Panc1 (cell line): ENCODE measurements around the gene SYT14. TPM values are rescaled to one million over a fixed set of nuclear protein-coding genes. Genes with fewer than 3 reads are reported as not detected.

ENCODE experiments used
- ATAC-seq: fragments of 200-7000 bp; cut with Tn5 transposase; 2 replicates; pipeline ENCODE4 v1.9.1; 2020; ENCODE audit warnings: mild to moderate bottlenecking, moderate library complexity
- BruUV-seq: library from RNA; stranded (reverse); fragments of 400-500 nt; replicated peaks from 2 replicates; lab custom pipeline; 2021; lab: Mats Ljungman, UMichigan
- CTCF ChIA-PET: fragments of 300-600 bp; sonication (Branson Sonifier 250); formaldehyde crosslinking; loops from one replicate; lab custom pipeline; 2022; ENCODE audit warnings: antibody characterized with exemption; lab: Charles Lee
- POLR2A ChIA-PET: fragments of 300-600 bp; sonication (Branson Sonifier 250); formaldehyde crosslinking; loops from one replicate; lab custom pipeline; 2022; ENCODE audit warnings: antibody characterized with exemption; lab: Charles Lee
- DNase-seq: peaks from one replicate; pipeline ENCODE4 v3.0.0-alpha.2; 2010; ENCODE audit warnings: low read depth, low spot score
- H3K27ac ChIP-seq: 2 replicates; pipeline ENCODE4 v1.5.1; 2011; ENCODE audit warnings: mild to moderate bottlenecking, low read length, inconsistent platforms
- H3K27me3 ChIP-seq: fragments of 200-500 bp; sonication (Bioruptor generic); 2 replicates; pipeline ENCODE4 v1.6.0; 2014; ENCODE audit warnings: low read length, inconsistent platforms; ENCODE audit not compliant: control insufficient read depth, insufficient read depth
- H3K36me3 ChIP-seq: fragments of 200-500 bp; sonication (Bioruptor generic); 2 replicates; pipeline ENCODE4 v1.5.1; 2014; ENCODE audit warnings: inconsistent platforms, mild to moderate bottlenecking, low read length, moderate library complexity; ENCODE audit not compliant: control insufficient read depth, insufficient read depth
- H3K4me1 ChIP-seq: 2 replicates; pipeline ENCODE4 v1.5.1; 2011; ENCODE audit warnings: inconsistent platforms, mild to moderate bottlenecking, low read length, moderate library complexity; ENCODE audit not compliant: control insufficient read depth, insufficient read depth
- H3K4me3 ChIP-seq, 2 experiments: 2 replicates each; pipeline ENCODE4 v1.5.1; 2011 to 2012; ENCODE audit warnings: low read depth in 2 of 2, low read length in 2 of 2, mild to moderate bottlenecking in 2 of 2, inconsistent platforms in 1 of 2, moderate library complexity in 1 of 2
- H3K9me3 ChIP-seq: fragments of 200-500 bp; sonication (Bioruptor generic); 2 replicates; pipeline ENCODE4 v1.5.1; 2014; ENCODE audit warnings: low read depth, mild to moderate bottlenecking, inconsistent platforms, low read length, moderate library complexity; ENCODE audit not compliant: control insufficient read depth, insufficient read depth
- POLR2AphosphoS5 ChIP-seq: IDR thresholded peaks from 2 replicates; pipeline ENCODE4 v1.6.1; 2012; ENCODE audit warnings: mild to moderate bottlenecking, low read depth, low read length, moderate library complexity
- SIN3A ChIP-seq: IDR thresholded peaks from 2 replicates; pipeline ENCODE4 v1.6.1; 2012; ENCODE audit warnings: low read depth, mild to moderate bottlenecking, low read length, moderate library complexity, borderline replicate concordance; ENCODE audit not compliant: insufficient read depth
- TCF7L2 ChIP-seq: IDR thresholded peaks from 2 replicates; pipeline ENCODE4 v1.6.1; 2011; ENCODE audit warnings: mild to moderate bottlenecking, low read depth, low read length, inconsistent platforms
- in situ Hi-C: cut with HindIII; loops from 2 replicates; pipeline ENCODE4 v1.10.0; 2016; ENCODE audit warnings: low sequenced_read_pairs, low pct_unique_long_range_greater_than_20kb
- intact Hi-C: fragments of 100-400 bp; cut with micrococcal nuclease; formaldehyde crosslinking; loops from one replicate; pipeline ENCODE4 v1.10.0; 2022; ENCODE audit not compliant: unreplicated experiment
- total RNA-seq: library from RNA; stranded (reverse); gene quantifications from one replicate; pipeline ENCODE4 v1.2.1, GENCODE V29; 2021; ENCODE audit not compliant: unreplicated experiment
- TF ChIP-seq, protein P1 (sequence below), 2 experiments: IDR thresholded peaks; 2 replicates each; pipeline ENCODE4 v1.6.1; 2011 to 2012; ENCODE audit warnings: low read depth in 2 of 2, control low read depth in 1 of 2, low read length in 1 of 2, mild to moderate bottlenecking in 1 of 2, moderate library complexity in 1 of 2; ENCODE audit not compliant: insufficient read depth in 1 of 2
- TF ChIP-seq, protein P2 (sequence below): fragments of 450-650 bp; IDR thresholded peaks from 2 replicates; pipeline ENCODE4 v1.5.1; 2017; ENCODE audit warnings: mild to moderate bottlenecking

Gene SYT14
- total RNA-seq, 1 experiment from 2014 or later: not detected

DNA sequence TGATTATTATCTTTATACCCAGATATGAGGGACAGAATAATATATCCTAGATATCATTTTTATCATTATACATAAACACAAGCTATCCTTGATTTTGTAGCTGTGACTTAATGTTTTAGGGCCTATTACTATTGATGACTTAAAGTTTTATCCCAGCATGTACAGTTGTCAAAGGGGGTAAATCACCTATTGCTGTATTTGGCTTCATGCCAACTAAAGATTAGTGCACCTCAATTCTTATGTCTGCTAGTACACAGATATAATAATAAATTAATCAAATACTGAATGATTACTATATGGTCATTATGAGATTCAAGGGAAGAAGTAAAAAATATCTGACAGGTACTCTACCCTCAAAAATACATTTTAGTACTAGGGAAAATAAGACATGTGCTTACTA lies 84.0 kb downstream of the SYT14 start:
- no peak overlapping the region for H3K27ac ChIP-seq
- no peak overlapping the region for H3K4me3 ChIP-seq
- DNase-seq (no peak), ATAC-seq (no peak)
- intact Hi-C loops: no loop called here
- no peaks in the 10 kb centered on the region for H3K27me3 ChIP-seq
- BruUV-seq: no TSS peak
- ChIA-PET CTCF (no interaction called here), POLR2A (no interaction called here)
- TF ChIP-seq TCF7L2: no peak
- TF ChIP-seq, protein P1, sequence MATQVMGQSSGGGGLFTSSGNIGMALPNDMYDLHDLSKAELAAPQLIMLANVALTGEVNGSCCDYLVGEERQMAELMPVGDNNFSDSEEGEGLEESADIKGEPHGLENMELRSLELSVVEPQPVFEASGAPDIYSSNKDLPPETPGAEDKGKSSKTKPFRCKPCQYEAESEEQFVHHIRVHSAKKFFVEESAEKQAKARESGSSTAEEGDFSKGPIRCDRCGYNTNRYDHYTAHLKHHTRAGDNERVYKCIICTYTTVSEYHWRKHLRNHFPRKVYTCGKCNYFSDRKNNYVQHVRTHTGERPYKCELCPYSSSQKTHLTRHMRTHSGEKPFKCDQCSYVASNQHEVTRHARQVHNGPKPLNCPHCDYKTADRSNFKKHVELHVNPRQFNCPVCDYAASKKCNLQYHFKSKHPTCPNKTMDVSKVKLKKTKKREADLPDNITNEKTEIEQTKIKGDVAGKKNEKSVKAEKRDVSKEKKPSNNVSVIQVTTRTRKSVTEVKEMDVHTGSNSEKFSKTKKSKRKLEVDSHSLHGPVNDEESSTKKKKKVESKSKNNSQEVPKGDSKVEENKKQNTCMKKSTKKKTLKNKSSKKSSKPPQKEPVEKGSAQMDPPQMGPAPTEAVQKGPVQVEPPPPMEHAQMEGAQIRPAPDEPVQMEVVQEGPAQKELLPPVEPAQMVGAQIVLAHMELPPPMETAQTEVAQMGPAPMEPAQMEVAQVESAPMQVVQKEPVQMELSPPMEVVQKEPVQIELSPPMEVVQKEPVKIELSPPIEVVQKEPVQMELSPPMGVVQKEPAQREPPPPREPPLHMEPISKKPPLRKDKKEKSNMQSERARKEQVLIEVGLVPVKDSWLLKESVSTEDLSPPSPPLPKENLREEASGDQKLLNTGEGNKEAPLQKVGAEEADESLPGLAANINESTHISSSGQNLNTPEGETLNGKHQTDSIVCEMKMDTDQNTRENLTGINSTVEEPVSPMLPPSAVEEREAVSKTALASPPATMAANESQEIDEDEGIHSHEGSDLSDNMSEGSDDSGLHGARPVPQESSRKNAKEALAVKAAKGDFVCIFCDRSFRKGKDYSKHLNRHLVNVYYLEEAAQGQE (IDR thresholded peaks at IDR 0.05; ENCODE audit: insufficient read depth in 1 of 2, low read depth in 2 of 2, low read length in 1 of 2): no peak
- TF ChIP-seq SIN3A: no peak
- TF ChIP-seq, protein P2, sequence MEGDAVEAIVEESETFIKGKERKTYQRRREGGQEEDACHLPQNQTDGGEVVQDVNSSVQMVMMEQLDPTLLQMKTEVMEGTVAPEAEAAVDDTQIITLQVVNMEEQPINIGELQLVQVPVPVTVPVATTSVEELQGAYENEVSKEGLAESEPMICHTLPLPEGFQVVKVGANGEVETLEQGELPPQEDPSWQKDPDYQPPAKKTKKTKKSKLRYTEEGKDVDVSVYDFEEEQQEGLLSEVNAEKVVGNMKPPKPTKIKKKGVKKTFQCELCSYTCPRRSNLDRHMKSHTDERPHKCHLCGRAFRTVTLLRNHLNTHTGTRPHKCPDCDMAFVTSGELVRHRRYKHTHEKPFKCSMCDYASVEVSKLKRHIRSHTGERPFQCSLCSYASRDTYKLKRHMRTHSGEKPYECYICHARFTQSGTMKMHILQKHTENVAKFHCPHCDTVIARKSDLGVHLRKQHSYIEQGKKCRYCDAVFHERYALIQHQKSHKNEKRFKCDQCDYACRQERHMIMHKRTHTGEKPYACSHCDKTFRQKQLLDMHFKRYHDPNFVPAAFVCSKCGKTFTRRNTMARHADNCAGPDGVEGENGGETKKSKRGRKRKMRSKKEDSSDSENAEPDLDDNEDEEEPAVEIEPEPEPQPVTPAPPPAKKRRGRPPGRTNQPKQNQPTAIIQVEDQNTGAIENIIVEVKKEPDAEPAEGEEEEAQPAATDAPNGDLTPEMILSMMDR: no peak
- no peak for TF ChIP-seq POLR2AphosphoS5
- in situ Hi-C loops: no loop called here
- no peaks in the 10 kb centered on the region for H3K36me3 ChIP-seq
- no peaks in the 10 kb centered on the region for H3K9me3 ChIP-seq
- no peaks in the 10 kb centered on the region for H3K4me1 ChIP-seq

DNA sequence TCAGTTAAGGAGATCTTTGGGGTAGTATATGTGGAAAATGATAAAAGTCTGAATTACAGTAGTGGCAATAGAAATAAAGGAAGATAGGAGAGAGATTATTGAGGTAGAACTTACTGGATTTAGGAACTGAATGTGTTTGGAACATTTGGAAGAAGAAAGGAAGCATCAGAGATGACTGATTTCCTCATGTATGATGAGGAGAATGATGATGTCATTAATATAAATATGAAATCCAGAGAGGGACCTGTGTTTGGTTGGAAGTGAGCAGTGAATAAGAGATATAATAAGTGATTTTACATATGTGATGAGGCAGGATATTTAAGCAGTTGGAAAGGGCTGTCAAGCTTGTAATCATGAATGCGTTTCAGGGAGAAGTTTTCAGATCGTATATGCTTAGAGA lies 86.3 kb downstream of the SYT14 start:
- Histone ChIP-seq H3K4me3 (no peak overlapping the region), H3K4me1 (no peaks in the 10 kb centered on the region), H3K27ac (no peak overlapping the region), H3K9me3 (no peaks in the 10 kb centered on the region), H3K36me3 (no peaks in the 10 kb centered on the region), H3K27me3 (no peaks in the 10 kb centered on the region)
- in situ Hi-C loops: no loop called here
- DNase-seq: no peak
- intact Hi-C loops: no loop called here
- ATAC-seq: no peak
- no TSS peak for BruUV-seq
- ChIA-PET POLR2A (no interaction called here), CTCF (no interaction called here)
- TF ChIP-seq POLR2AphosphoS5 (no peak), TCF7L2 (no peak), SIN3A (no peak)
- TF ChIP-seq, protein P2: no peak
- TF ChIP-seq, protein P1 (IDR thresholded peaks at IDR 0.05; ENCODE audit: insufficient read depth in 1 of 2, low read depth in 2 of 2, low read length in 1 of 2): no peak
